ENCODE measurements around the gene RAVER1. TPM values are rescaled to one million over a fixed set of nuclear protein-coding genes. Genes with fewer than 3 reads are reported as not detected.
A peak's percentile ranks its signal among the peaks of the same experiment; 100 is the strongest.

The RAVER1 gene
- total and polyA plus RNA-seq, 9 of the 15 experiments (the other 6 are each of a cell fraction or from before 2014, with no cell fraction given), result 0.06 to 113 (median 7.0) TPM

GRCh38 chr19:10270616-10271394, 62.5 kb downstream of the RAVER1 start, which contains the start of gene ICAM1 (continued):
- TF ChIP-seq ZNF407 (IDR thresholded peaks at IDR 0.05; ENCODE audit: low read depth), result no peak
- no peak for TF ChIP-seq HOXB6 (CRISPR knock-in tag; IDR thresholded peaks at IDR 0.05; ENCODE audit: borderline replicate concordance)
- no peak for TF ChIP-seq SRSF1 (IDR thresholded peaks at IDR 0.05; ENCODE audit: low read depth, low read length)
- TF ChIP-seq FOXK2 (conservative IDR thresholded peaks at IDR 0.05 in 1 of 2, IDR thresholded peaks at IDR 0.05 in 1 of 2; ENCODE audit: low read depth in 2 of 2), result peak; percentile 30 to 36; a peak in 3 of 4 replicates
- no peak for TF ChIP-seq KHSRP (IDR thresholded peaks at IDR 0.05)
- no peak; the same call in 1 of the 2 replicates for TF ChIP-seq ZNF12 (CRISPR knock-in tag; IDR thresholded peaks at IDR 0.05)
- no peak for TF ChIP-seq ZNF785 (CRISPR knock-in tag; IDR thresholded peaks at IDR 0.05)
- TF ChIP-seq, protein P1, sequence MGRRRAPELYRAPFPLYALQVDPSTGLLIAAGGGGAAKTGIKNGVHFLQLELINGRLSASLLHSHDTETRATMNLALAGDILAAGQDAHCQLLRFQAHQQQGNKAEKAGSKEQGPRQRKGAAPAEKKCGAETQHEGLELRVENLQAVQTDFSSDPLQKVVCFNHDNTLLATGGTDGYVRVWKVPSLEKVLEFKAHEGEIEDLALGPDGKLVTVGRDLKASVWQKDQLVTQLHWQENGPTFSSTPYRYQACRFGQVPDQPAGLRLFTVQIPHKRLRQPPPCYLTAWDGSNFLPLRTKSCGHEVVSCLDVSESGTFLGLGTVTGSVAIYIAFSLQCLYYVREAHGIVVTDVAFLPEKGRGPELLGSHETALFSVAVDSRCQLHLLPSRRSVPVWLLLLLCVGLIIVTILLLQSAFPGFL (CRISPR knock-in tag; IDR thresholded peaks at IDR 0.05), result peak; percentile 37; the same call in 1 of the 2 replicates
- TF ChIP-seq BRCA1 (IDR thresholded peaks at IDR 0.05), result no peak
- no peak for TF ChIP-seq BRCA1 (CRISPR knock-in tag; IDR thresholded peaks at IDR 0.05)
- peak; percentile 82 for TF ChIP-seq VEZF1 (CRISPR knock-in tag; IDR thresholded peaks at IDR 0.05)
- no peak for TF ChIP-seq THRAP3 (IDR thresholded peaks at IDR 0.05; ENCODE audit: borderline replicate concordance)
- TF ChIP-seq TBL1XR1 (IDR thresholded peaks at IDR 0.05; ENCODE audit: low read length in 2 of 2), result peak in 1 of 2 experiments; percentile 6; a peak in 1 of 4 replicates
- no peak for TF ChIP-seq STAT6 (CRISPR knock-in tag; IDR thresholded peaks at IDR 0.05)

Data from K562 (cell line).